GM13976 (cell line): Measurements from ENCODE around the gene TEX54.
"Not testable (repeated sequence)": the region's sequence is repeated elsewhere in the genome, so short reads cannot be mapped to it uniquely, and the experiment has no call there.

Experiments used
- DNase-seq: peaks from one replicate; pipeline ENCODE4 v3.0.0; 2012; ENCODE audit warnings: low spot score
- CTCF ChIP-seq: IDR thresholded peaks from 2 replicates; pipeline ENCODE4 v1.5.1; 2012; ENCODE audit warnings: borderline replicate concordance, mild to moderate bottlenecking; ENCODE audit not compliant: insufficient read depth; ENCODE audit errors: extremely low read depth, missing control alignments, control extremely low read depth
- in situ Hi-C: fragments of 300-500 bp; cut with MboI; formaldehyde crosslinking; loops from one replicate; pipeline ENCODE4 v1.12.0; 2022; ENCODE audit warnings: low sequenced_read_pairs, mixed read lengths, inconsistent platforms; ENCODE audit not compliant: unreplicated experiment

TEX54 gene

GRCh38 chr11:62850911-62851806, 18.5 kb upstream of the TEX54 start:
- no peak for DNase-seq
- in situ Hi-C loops, result loop anchor here (25.0 kb wide), 1 partner anchor 464 kb away; no protein-coding TSS in a partner anchor

GRCh38 chr11:62847767-62848314, 15.2 kb upstream of the TEX54 start:
- no peak for DNase-seq
- TF ChIP-seq CTCF, result no peak
- in situ Hi-C loops, result no loop called here

More at GRCh38 chr11:62850911-62851806, 18.5 kb upstream of the TEX54 start:
- TF ChIP-seq CTCF, result no peak

- in situ Hi-C loops, result no loop called here
- no peak for DNase-seq
- no peak for TF ChIP-seq CTCF
These were observed 13.5 kb upstream of the TEX54 start for GRCh38 chr11:62846177-62846576.

GRCh38 chr11:62844154-62844553, 11.5 kb upstream of the TEX54 start:
- TF ChIP-seq CTCF, result no peak
- DNase-seq, result no peak
- in situ Hi-C loops, result no loop called here

GRCh38 chr11:62843466-62843865, 10.8 kb upstream of the TEX54 start:
- no peak for DNase-seq
- in situ Hi-C loops, result no loop called here
- no peak for TF ChIP-seq CTCF

- in situ Hi-C loops, DNase-seq: not testable (repeated sequence)
These were observed 10.2 kb upstream of the TEX54 start for GRCh38 chr11:62842891-62843290.

- in situ Hi-C loops, result no loop called here
- no peak for TF ChIP-seq CTCF
These were observed 9.6 kb upstream of the TEX54 start for GRCh38 chr11:62842171-62842741.

More at GRCh38 chr11:62842171-62842741, 9.6 kb upstream of the TEX54 start:
- peak; percentile 52 for DNase-seq
